COR-L47 (cell line): ENCODE results near the gene NPIPB13.
"Not testable (repeated sequence)": the region's sequence is repeated elsewhere in the genome, so short reads cannot be mapped to it uniquely, and the experiment has no call there.

ENCODE experiments used
- DNase-seq: peaks from one replicate; lab custom pipeline; 2025; lab: John Stamatoyannopoulos, UW

NPIPB13 gene

GRCh38 chr16:30248379-30248778 lies at the start of gene NPIPB13:
TSS of gene NPIPB13 (minus strand) at chr16:30248479. CDS start at chr16:30245573, 2,906 bp downstream.
- not testable (repeated sequence) for DNase-seq

DNA sequence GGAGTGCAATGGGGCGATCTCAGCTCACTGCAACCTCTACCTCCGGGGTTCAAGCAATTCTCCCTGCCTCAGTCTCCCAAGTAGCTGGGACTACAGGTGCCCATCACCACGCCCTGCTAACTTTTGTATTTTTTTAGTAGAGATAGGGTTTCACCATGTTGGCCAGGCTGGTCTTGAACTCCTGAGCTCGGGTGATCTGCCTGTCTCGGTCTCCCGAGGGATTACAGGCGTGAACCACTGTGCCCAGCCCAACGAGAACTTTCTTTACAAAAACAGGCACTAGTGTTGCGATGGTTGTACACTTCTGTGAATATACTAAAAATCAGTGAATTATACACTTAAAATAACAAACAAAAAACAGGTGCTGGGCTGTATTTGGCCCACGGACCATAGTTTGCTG lies 34.1 kb upstream of the NPIPB13 start:
- DNase-seq: not testable (repeated sequence)

DNA sequence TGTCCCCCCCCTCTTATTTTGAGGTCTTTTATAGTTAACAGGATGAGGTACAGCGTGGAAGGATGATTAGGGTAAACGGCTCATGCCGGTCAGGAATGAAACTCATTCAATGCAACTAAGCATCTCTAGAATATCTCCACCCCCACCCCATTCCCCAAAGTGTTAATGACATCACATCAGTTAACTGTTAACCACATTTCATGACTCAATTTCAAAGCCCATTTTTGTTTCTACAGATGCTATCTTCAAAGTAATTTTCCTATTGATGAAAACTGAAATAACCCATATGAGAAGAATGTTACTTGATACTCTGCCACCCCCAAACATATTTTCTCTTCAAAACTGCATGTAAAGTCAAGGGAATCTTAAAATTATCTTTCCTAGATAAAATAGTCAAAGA lies 30.2 kb upstream of the NPIPB13 start:
- not testable (repeated sequence) for DNase-seq

DNA sequence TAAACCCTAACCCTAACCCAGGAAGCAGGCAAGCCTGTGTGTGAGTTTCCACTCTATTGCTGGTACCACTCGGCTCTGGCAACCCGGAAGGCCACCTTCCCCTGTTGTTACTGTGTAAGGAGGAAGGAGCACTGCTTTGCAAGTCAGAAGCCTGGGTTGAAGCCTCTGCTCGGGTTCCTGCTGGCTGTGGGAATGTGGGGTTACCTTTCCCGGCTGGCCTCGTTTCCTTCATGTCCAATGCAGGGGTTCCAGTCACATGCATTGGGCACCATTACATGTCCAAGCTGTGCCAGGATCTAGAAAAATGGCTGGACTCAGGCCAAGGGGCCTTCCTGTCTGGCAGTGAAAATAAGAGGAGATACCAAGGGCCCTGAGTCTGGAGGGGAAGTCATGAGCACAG lies 31.2 kb downstream of the NPIPB13 start:
- not testable (repeated sequence) for DNase-seq

DNA sequence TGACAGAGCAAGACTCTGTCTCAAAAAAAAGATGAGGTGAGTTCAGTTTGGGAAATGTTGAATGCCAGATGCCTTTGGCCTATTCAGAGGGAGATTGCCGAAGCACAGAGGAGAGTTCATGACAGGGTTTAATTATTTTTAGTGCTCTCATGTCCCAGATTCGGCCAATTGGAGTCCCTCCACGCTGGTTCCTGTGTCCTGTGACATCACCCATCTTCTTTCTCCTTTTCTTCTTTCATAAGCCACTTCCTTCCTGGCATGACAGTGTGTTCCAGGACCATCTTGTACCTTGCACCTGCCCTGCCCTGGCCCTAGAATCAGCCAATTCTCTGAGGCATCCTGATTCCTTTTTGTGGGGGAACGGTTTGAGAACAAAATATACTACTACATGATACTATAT lies 36.9 kb downstream of the NPIPB13 start:
- not testable (repeated sequence) for DNase-seq

DNA sequence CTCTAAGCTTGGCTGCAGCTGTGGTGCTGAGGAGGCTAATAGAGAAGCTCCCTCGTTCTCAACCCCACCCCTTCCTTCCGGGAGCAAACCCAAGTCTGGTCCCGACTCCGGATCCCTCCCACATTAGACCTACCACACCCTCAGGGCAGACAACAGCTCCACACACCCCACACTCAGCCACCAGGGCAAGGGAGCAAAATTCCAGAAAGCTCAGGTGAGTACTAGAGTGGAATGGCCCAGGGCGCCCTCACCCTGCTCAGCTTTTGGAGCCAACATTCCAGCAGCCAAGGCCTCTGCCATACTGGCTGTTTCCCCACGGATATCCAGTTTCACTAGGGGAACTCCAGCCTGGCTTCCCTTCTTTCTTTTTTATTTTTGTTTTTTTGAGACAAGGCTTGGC lies 39.2 kb downstream of the NPIPB13 start:
- not testable (repeated sequence) for DNase-seq

DNA sequence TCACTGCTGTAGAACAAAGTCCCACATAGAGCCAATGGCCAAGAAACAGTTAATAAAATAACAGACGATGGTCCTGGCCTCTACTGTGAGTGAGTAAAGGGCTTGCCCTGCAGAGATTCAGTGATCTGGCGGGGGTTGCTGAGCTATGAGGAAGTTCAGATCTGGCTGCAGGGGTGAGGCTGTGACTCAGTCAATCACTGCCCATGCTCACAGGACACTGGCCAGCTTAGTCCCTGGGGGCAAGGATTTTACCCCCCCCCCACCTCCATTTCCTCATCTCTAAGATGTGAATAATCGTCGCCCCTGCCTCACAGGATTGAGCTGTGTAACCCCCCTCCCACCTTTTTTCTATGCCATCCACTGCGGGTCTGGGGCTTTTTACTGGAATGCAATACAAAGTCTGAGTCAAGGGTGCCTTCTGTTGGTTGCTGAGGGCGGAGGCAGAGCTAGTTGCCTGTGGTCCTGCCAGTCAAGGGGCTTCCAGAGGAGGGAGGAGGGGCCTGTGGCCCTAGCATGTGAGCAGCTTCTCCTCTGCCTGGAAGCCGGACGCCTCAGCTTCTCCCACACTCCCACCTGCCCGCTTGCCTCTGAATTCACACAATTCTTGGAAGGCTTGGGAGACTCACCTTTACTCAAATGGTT lies 41.1 kb downstream of the NPIPB13 start:
- not testable (repeated sequence) for DNase-seq

DNA sequence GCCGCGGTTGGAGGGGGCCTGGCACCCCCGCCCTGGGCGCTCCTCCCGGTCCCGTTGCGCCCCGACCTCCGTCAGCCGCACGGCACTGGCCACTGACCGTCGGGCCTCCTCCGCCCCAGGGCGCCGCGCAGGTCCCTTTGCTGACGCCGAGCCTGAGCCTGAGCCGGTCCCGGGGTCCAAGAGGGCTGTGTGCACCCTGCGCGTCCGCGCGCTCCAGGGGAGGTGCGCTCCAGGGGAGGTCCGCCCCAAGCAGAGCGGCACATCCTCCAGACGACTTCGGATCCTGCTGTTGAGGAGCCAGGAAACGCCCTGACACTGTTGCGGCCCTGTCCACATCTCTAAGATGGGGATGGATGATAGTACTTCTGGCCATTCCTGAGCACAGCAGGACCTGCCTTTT lies 42.0 kb downstream of the NPIPB13 start:
- not testable (repeated sequence) for DNase-seq

DNA sequence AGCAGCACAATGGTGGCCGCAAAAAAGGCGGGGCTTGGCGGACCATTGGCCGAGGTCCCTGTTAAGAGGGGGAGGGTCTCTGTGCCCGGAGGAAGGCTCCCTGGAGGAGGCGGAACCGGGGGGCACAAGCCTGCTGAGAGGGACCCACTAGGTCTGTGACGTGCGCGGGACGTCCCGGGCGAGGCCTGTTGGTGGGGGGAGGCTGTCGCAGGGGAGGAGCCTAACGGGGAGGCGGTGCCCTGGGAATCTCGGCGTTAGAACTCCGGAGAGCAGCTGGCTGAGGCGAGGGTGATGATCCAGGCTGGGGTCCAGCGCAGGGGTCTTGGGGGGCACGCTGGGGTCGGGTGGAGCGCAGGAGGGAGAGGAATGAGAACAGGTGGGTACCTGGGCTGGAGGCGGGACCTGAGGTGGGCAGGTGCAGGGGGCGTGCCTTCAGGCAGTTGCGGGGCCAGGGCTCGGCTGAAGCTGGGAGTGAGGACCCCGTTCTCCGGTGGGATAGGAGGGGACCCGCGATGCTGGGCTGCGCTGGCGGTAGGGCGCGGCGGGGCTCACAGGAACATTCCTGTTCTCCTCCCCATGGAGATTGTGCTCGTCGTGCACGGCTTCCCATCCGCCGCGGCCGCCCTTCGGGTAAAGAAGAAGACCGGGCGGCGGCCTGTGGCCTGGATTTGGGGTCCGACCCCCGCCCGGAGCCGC lies 42.6 kb downstream of the NPIPB13 start:
- DNase-seq: not testable (repeated sequence)

DNA sequence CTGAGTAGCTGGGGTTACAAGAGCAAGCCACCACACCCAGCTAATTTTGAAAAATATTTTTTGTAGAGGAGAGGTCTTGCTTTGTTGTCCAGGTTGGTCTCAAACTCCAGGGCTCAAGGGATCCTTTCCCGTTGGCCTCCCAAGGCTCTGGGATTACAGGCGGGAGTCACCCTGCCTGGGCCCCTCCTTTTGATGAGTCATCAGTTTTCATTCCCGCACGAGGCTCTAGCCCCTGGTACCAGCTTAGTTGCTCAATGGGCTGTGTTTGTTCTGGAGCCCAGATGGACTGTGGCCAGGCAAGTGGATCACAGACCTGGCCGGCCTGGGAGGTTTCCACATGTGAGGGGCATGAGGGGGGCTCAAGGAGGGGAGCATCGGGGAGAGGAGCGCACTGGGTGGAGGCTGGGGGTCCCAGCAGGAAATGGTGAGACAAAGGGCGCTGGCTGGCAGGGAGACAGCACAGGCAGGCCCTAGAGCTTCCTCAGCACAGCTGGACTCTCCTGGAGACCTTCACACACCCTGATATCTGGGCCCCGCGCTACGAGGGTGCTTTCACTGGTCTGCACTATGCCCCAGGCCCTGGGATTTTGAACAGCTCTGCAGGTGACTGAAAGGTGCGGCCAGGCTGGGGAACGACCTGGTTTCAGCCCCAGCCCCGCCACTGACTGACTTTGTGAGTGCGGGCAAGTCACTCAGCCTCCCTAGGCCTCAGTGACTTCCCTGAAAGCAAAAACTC lies 48.5 kb downstream of the NPIPB13 start:
- not testable (repeated sequence) for DNase-seq

DNA sequence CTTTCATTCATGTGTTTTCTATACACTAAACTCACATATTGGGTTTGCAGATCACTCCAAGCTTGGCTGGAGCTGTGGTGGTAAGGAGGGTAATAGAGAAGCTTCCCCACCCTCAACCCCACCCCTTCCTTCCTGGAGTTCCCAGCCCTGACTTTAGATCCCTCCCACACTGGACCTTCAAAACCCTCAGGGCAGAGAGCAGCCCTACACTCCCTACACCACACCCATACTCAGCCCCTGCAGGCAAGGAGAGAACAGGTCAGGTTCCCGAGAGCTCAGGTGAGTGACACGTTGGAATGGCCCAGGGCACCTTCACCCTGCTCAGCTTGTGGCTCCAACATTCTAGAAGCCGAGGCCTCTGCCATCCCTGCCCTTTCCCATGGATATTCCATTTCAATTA lies 49.2 kb downstream of the NPIPB13 start, which contains the start of gene SULT1A3:
Gene SULT1A3, plus strand, starts transcription at position 207 of the 400 bp plus-strand sequence. CDS start 1,474 bp downstream, outside the sequence.
- DNase-seq: not testable (repeated sequence)
